Tibial nerve (tissue), 4 donors: ENCODE results near the gene NUP93.

Experiments
- CTCF ChIP-seq, 5 experiments: fragments of 200-600 bp in 3 of 5; fragments of 450-650 bp in 2 of 5; sonication (generic) in 3 of 5; IDR thresholded peaks; one replicate each; pipeline ENCODE4 v1.5.1; 2016 to 2019; ENCODE audit warnings: antibody characterized with exemption in 5 of 5, mild to moderate bottlenecking in 3 of 5, moderate library complexity in 2 of 5
- EP300 ChIP-seq, 2 donors: sonication (generic); formaldehyde crosslinking; IDR thresholded peaks; one replicate each; pipeline ENCODE4 v1.6.1; 2017; ENCODE audit warnings: antibody characterized with exemption in 2 of 2, mild to moderate bottlenecking in 1 of 2
- POLR2A ChIP-seq, 2 donors: fragments of 450-650 bp; IDR thresholded peaks; one replicate each; pipeline ENCODE4 v1.6.1; 2017; ENCODE audit warnings: antibody characterized with exemption in 2 of 2, mild to moderate bottlenecking in 2 of 2, moderate library complexity in 2 of 2

GRCh38 chr16:56874800-56875199, 144.9 kb downstream of the NUP93 start:
- no peak for TF ChIP-seq CTCF (IDR thresholded peaks at IDR 0.05)
- TF ChIP-seq POLR2A (IDR thresholded peaks at IDR 0.05): no peak
- no peak for TF ChIP-seq EP300 (IDR thresholded peaks at IDR 0.05)
